Stomach (tissue), 4 donors: Measurements from ENCODE around the gene NCAPG.

Source experiments
- CTCF ChIP-seq, 7 experiments: fragments of 450-650 bp in 4 of 7; fragments of 200-600 bp in 3 of 7; sonication (generic) in 3 of 7; IDR thresholded peaks; one replicate each; pipeline ENCODE4 v1.5.1; 2016 to 2019; ENCODE audit warnings: antibody characterized with exemption in 7 of 7, control low read depth in 2 of 7, mild to moderate bottlenecking in 1 of 7
- EP300 ChIP-seq: sonication (generic); formaldehyde crosslinking; IDR thresholded peaks from one replicate; pipeline ENCODE4 v1.6.1; 2017; ENCODE audit warnings: antibody characterized with exemption
- POLR2A ChIP-seq, 4 donors: fragments of 450-650 bp; IDR thresholded peaks; one replicate each; pipeline ENCODE4 v1.6.1; 2016; ENCODE audit warnings: antibody characterized with exemption in 4 of 4, control low read depth in 2 of 4, mild to moderate bottlenecking in 1 of 4, moderate library complexity in 1 of 4
- POLR2AphosphoS5 ChIP-seq, 3 donors: sonication (generic); formaldehyde crosslinking; IDR thresholded peaks; one replicate each; pipeline ENCODE4 v1.6.1; 2016; ENCODE audit warnings: antibody characterized with exemption in 3 of 3

- TF ChIP-seq CTCF (IDR thresholded peaks at IDR 0.05) (no peak), EP300 (no peak), POLR2A (IDR thresholded peaks at IDR 0.05) (no peak), POLR2AphosphoS5 (IDR thresholded peaks at IDR 0.05) (no peak)
Observed at GRCh38 chr4:17794730-17795129, 16.0 kb upstream of the NCAPG start.
